Astrocyte (in vitro differentiated cells and primary cell): Measurements from ENCODE around the gene ARL8B. TPM values are rescaled to one million over a fixed set of nuclear protein-coding genes. Genes with fewer than 3 reads are reported as not detected.
A peak's percentile ranks its signal among the peaks of the same experiment; 100 is the strongest.

Source experiments
- DNase-seq: peaks from one replicate; pipeline ENCODE4 v3.0.0-alpha.2; 2010; ENCODE audit warnings: low read depth
- FAIRE-seq: peaks from 2 replicates; lab custom pipeline; 2011; peaks lifted over from hg19 to GRCh38; lab: Jason Lieb, UNC
- H2AFZ ChIP-seq: 2 replicates; pipeline ENCODE4 v1.6.0; 2012; ENCODE audit warnings: low read depth, low read length, inconsistent platforms
- H3K27ac ChIP-seq: 2 replicates; pipeline ENCODE4 v1.5.1; 2011; ENCODE audit warnings: low read depth, low read length, inconsistent platforms
- H3K27me3 ChIP-seq: 2 replicates; pipeline ENCODE4 v1.6.0; 2011; ENCODE audit warnings: low read length, inconsistent platforms; ENCODE audit not compliant: insufficient read depth
- H3K36me3 ChIP-seq: 2 replicates; pipeline ENCODE4 v1.5.1; 2011; ENCODE audit warnings: low read length, inconsistent platforms; ENCODE audit not compliant: insufficient read depth
- H3K4me1 ChIP-seq: 2 replicates; pipeline ENCODE4 v1.5.1; 2011; ENCODE audit warnings: low read length, inconsistent platforms; ENCODE audit not compliant: insufficient read depth
- H3K4me2 ChIP-seq: 2 replicates; pipeline ENCODE4 v1.6.0; 2012; ENCODE audit warnings: low read length, inconsistent platforms
- H3K4me3 ChIP-seq: 2 replicates; pipeline ENCODE4 v1.5.1; 2011; ENCODE audit warnings: low read depth, mild to moderate bottlenecking, low read length, inconsistent platforms; ENCODE audit not compliant: insufficient read depth
- H3K79me2 ChIP-seq: 2 replicates; pipeline ENCODE4 v1.6.0; 2012; ENCODE audit warnings: mild to moderate bottlenecking, low read length, inconsistent platforms; ENCODE audit not compliant: insufficient read depth
- H3K9ac ChIP-seq: 2 replicates; pipeline ENCODE4 v1.6.0; 2012; ENCODE audit warnings: mild to moderate bottlenecking, low read length, inconsistent platforms
- H3K9me3 ChIP-seq: 2 replicates; pipeline ENCODE4 v1.5.1; 2012; ENCODE audit warnings: low read depth, mild to moderate bottlenecking, low read length, inconsistent platforms; ENCODE audit not compliant: insufficient read depth
- H4K20me1 ChIP-seq: 2 replicates; pipeline ENCODE4 v1.6.0; 2012; ENCODE audit warnings: low read length, inconsistent platforms; ENCODE audit not compliant: insufficient read depth
- H3K27ac Mint-ChIP-seq: one replicate; pipeline ENCODE4 v1.8.0; 2021; ENCODE audit warnings: mild to moderate bottlenecking, mixed read lengths; ENCODE audit not compliant: unreplicated experiment
- H3K27me3 Mint-ChIP-seq: one replicate; pipeline ENCODE4 v1.8.0; 2021; ENCODE audit warnings: low read depth, mixed read lengths; ENCODE audit not compliant: unreplicated experiment
- H3K36me3 Mint-ChIP-seq: one replicate; pipeline ENCODE4 v1.8.0; 2021; ENCODE audit warnings: low read depth, mixed read lengths; ENCODE audit not compliant: unreplicated experiment
- H3K4me1 Mint-ChIP-seq: one replicate; pipeline ENCODE4 v1.8.0; 2021; ENCODE audit warnings: low read depth, mixed read lengths; ENCODE audit not compliant: unreplicated experiment
- H3K4me3 Mint-ChIP-seq: one replicate; pipeline ENCODE4 v1.8.0; 2021; ENCODE audit warnings: mild to moderate bottlenecking, moderate library complexity, mixed read lengths; ENCODE audit not compliant: unreplicated experiment
- H3K9me3 Mint-ChIP-seq: one replicate; pipeline ENCODE4 v1.8.0; 2021; ENCODE audit warnings: mild to moderate bottlenecking, mixed read lengths; ENCODE audit not compliant: unreplicated experiment
- CTCF ChIP-seq: IDR thresholded peaks from 2 replicates; pipeline ENCODE4 v1.5.1; 2011; ENCODE audit warnings: low read depth, mild to moderate bottlenecking, inconsistent platforms, low read length, moderate library complexity; ENCODE audit not compliant: insufficient read depth
- EZH2 ChIP-seq: IDR thresholded peaks from 2 replicates; pipeline ENCODE4 v1.6.1; 2012; ENCODE audit warnings: mild to moderate bottlenecking, low read length, inconsistent platforms; ENCODE audit not compliant: insufficient read depth
- total RNA-seq: library from RNA; stranded (reverse); gene quantifications from 2 replicates; pipeline ENCODE4 v1.2.1, GENCODE V29; 2021

Gene ARL8B
- total RNA-seq, 1 donor from 2014 or later = 64.1 TPM

- H3K79me2 ChIP-seq = peaks cover 92% of the 10 kb centered on the region
- FAIRE-seq = no peak
- no peak overlapping the region for H2AFZ ChIP-seq
- no peaks in the 10 kb centered on the region for H3K27me3 ChIP-seq
- Mint-ChIP-seq H3K9me3 (no peaks in the 10 kb centered on the region), H3K27ac (no peak overlapping the region), H3K27me3 (no peaks in the 10 kb centered on the region), H3K4me1 (peaks cover 12% of the 10 kb centered on the region), H3K36me3 (peaks cover 2% of the 10 kb centered on the region), H3K4me3 (no peak overlapping the region)
- H3K4me1 ChIP-seq = no peaks in the 10 kb centered on the region
- H4K20me1 ChIP-seq = peaks cover 83% of the 10 kb centered on the region
- no peak overlapping the region for H3K9ac ChIP-seq
- no peak for DNase-seq
- H3K36me3 ChIP-seq = no peaks in the 10 kb centered on the region
- TF ChIP-seq EZH2 (no peak), CTCF (no peak)
- H3K27ac ChIP-seq = no peak overlapping the region
- H3K4me2 ChIP-seq = no peak overlapping the region
- H3K9me3 ChIP-seq = no peaks in the 10 kb centered on the region
- H3K4me3 ChIP-seq = no peak overlapping the region
These were observed 33.1 kb downstream of the ARL8B start for GRCh38 chr3:5155241-5155640.

DNA sequence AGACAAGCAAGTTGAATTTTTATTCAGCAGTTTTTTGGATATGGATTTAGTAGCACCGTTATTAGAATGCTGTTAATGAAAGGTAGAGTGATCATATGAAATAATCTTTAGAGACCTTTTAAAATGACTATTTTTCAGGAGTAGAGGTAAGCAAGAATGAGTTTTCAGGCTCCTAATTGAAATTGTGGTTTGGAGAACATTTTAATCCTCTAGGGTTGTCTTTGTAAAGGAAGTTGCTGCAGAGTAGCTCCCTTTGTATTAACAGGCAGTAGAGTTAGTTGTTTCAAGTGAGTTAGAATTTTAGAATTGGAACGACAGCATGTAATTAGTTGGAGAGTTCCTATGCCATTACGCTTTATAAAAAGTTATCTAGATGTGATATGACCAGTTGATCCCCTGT, 38.2 kb downstream of the ARL8B start:
- no peak for DNase-seq
- no peak for FAIRE-seq

More for the DNA sequence above, 38.2 kb downstream of the ARL8B start:
- Histone ChIP-seq H4K20me1 (peaks cover 80% of the 10 kb centered on the region), H3K79me2 (peaks cover 79% of the 10 kb centered on the region), H3K9me3 (no peaks in the 10 kb centered on the region), H3K9ac (no peak overlapping the region), H3K27me3 (no peaks in the 10 kb centered on the region), H3K4me1 (peaks cover 21% of the 10 kb centered on the region), H3K4me2 (peak overlapping the region; percentile 68), H2AFZ (no peak overlapping the region), H3K4me3 (no peak overlapping the region), H3K36me3 (no peaks in the 10 kb centered on the region), H3K27ac (no peak overlapping the region)
- Mint-ChIP-seq H3K27ac (peak overlapping the region; percentile 86), H3K4me3 (no peak overlapping the region), H3K36me3 (peaks cover 2% of the 10 kb centered on the region), H3K27me3 (no peaks in the 10 kb centered on the region), H3K9me3 (no peaks in the 10 kb centered on the region), H3K4me1 (peaks cover 42% of the 10 kb centered on the region)
- TF ChIP-seq EZH2 (no peak), CTCF (no peak)
